OCI-LY7 (cell line): ENCODE results near the gene TPPP3. TPM values are rescaled to one million over a fixed set of nuclear protein-coding genes. Genes with fewer than 3 reads are reported as not detected.
A peak's percentile ranks its signal among the peaks of the same experiment; 100 is the strongest.

Source experiments
- BruUV-seq: library from RNA; stranded (reverse); fragments of 400-500 nt; replicated peaks from 2 replicates; lab custom pipeline; 2021; lab: Mats Ljungman, UMichigan
- CTCF ChIA-PET: fragments of 300-600 bp; sonication (Branson Sonifier 250); formaldehyde crosslinking; loops from one replicate; lab custom pipeline; 2022; ENCODE audit warnings: antibody characterized with exemption; ENCODE audit not compliant: unreplicated experiment; lab: Charles Lee
- POLR2A ChIA-PET: fragments of 300-600 bp; sonication (Branson Sonifier 250); formaldehyde crosslinking; loops from one replicate; lab custom pipeline; 2022; ENCODE audit warnings: antibody characterized with exemption; lab: Charles Lee
- DNase-seq: peaks from one replicate; pipeline ENCODE4 v3.0.0-alpha.2; 2015; ENCODE audit warnings: low spot score
- H2AFZ ChIP-seq: fragments of 200-600 bp; sonication (generic), shearing (Covaris generic); 2 replicates; pipeline ENCODE4 v1.6.1; 2014; ENCODE audit warnings: mild to moderate bottlenecking, antibody characterized with exemption, low read length, moderate library complexity
- H3K27ac ChIP-seq: fragments of 200-600 bp; sonication (generic); 2 replicates; pipeline ENCODE4 v1.5.1; 2014; ENCODE audit warnings: mixed run types, low read depth, mild to moderate bottlenecking, moderate library complexity, low read length, inconsistent platforms; ENCODE audit not compliant: poor library complexity, severe bottlenecking
- H3K36me3 ChIP-seq: fragments of 200-600 bp; sonication (generic); 2 replicates; pipeline ENCODE4 v1.6.1; 2014; ENCODE audit warnings: mild to moderate bottlenecking, antibody characterized with exemption, low read length, moderate library complexity, mixed read lengths; ENCODE audit not compliant: insufficient read depth
- H3K4me1 ChIP-seq: fragments of 200-600 bp; sonication (generic); 2 replicates; pipeline ENCODE4 v1.5.1; 2014; ENCODE audit warnings: mild to moderate bottlenecking, low read length; ENCODE audit not compliant: insufficient read depth, poor library complexity, severe bottlenecking
- H3K4me2 ChIP-seq: fragments of 200-600 bp; sonication (generic); 2 replicates; pipeline ENCODE4 v1.6.1; 2014; ENCODE audit warnings: mild to moderate bottlenecking, low read length
- H3K4me3 ChIP-seq: fragments of 200-600 bp; sonication (generic); 2 replicates; pipeline ENCODE4 v1.5.1; 2014; ENCODE audit warnings: mild to moderate bottlenecking, low read depth, low read length; ENCODE audit not compliant: poor library complexity, severe bottlenecking
- H3K79me2 ChIP-seq: fragments of 200-600 bp; sonication (generic); 2 replicates; pipeline ENCODE4 v1.6.1; 2016; ENCODE audit warnings: low read depth, mild to moderate bottlenecking, low read length, moderate library complexity, mixed read lengths; ENCODE audit not compliant: insufficient read depth
- H3K9me2 ChIP-seq: fragments of 200-600 bp; sonication (generic); 2 replicates; pipeline ENCODE4 v1.6.1; 2016; ENCODE audit warnings: mild to moderate bottlenecking, low read length, mixed read lengths; ENCODE audit not compliant: insufficient read depth
- H3K9me3 ChIP-seq: fragments of 200-600 bp; sonication (generic); 2 replicates; pipeline ENCODE4 v1.6.1; 2014; ENCODE audit warnings: mild to moderate bottlenecking, mixed run types, low read length, mixed read lengths
- H4K20me1 ChIP-seq: fragments of 200-600 bp; sonication (generic); 2 replicates; pipeline ENCODE4 v1.6.1; 2014; ENCODE audit warnings: mild to moderate bottlenecking, antibody characterized with exemption, low read length, moderate library complexity, mixed read lengths; ENCODE audit not compliant: insufficient read depth
- EZH2phosphoT487 ChIP-seq: fragments of 200-600 bp; sonication (generic); IDR thresholded peaks from 2 replicates; pipeline ENCODE4 v1.6.1; 2018; ENCODE audit warnings: low read depth, borderline replicate concordance, mild to moderate bottlenecking, mixed run types, antibody characterized with exemption, low read length, moderate library complexity, mixed read lengths
- intact Hi-C: fragments of 100-400 bp; cut with micrococcal nuclease; formaldehyde crosslinking; loops from one replicate; pipeline ENCODE4 v1.10.0; 2022; ENCODE audit not compliant: unreplicated experiment
- total RNA-seq, 2 experiments: library from RNA; depleted of rRNA in 1 of 2; stranded (reverse); fragments of >200 nt in 1 of 2; shearing (Covaris generic) in 1 of 2; gene quantifications; 2 replicates each; pipeline ENCODE4 v1.2.3, GENCODE V29; 2014 to 2022
- TF ChIP-seq, protein P1 (sequence below): fragments of 200-600 bp; sonication (generic); conservative IDR thresholded peaks from 2 replicates; pipeline ENCODE4 v1.5.1; 2014; ENCODE audit warnings: mild to moderate bottlenecking, antibody characterized with exemption, low read length, moderate library complexity, mixed read lengths

The TPPP3 gene
- total RNA-seq, 2 experiments from 2014 or later, result not detected

GRCh38 chr16:67426022-67426421, 32.7 kb upstream of the TPPP3 start:
- no peaks in the 10 kb centered on the region for H3K4me1 ChIP-seq
- no peak overlapping the region for H3K4me2 ChIP-seq
- H3K9me2 ChIP-seq, result no peaks in the 10 kb centered on the region
- no peaks in the 10 kb centered on the region for H4K20me1 ChIP-seq
- H3K9me3 ChIP-seq, result no peaks in the 10 kb centered on the region
- no peak overlapping the region for H3K4me3 ChIP-seq
- no peak overlapping the region for H2AFZ ChIP-seq
- H3K27ac ChIP-seq, result no peak overlapping the region
- BruUV-seq, result no TSS peak
- DNase-seq, result no peak
- intact Hi-C loops, result no loop called here
- H3K36me3 ChIP-seq, result no peaks in the 10 kb centered on the region
- POLR2A ChIA-PET, result no interaction called here
- CTCF ChIA-PET, result no interaction called here
- no peak for TF ChIP-seq EZH2phosphoT487
- TF ChIP-seq, protein P1, sequence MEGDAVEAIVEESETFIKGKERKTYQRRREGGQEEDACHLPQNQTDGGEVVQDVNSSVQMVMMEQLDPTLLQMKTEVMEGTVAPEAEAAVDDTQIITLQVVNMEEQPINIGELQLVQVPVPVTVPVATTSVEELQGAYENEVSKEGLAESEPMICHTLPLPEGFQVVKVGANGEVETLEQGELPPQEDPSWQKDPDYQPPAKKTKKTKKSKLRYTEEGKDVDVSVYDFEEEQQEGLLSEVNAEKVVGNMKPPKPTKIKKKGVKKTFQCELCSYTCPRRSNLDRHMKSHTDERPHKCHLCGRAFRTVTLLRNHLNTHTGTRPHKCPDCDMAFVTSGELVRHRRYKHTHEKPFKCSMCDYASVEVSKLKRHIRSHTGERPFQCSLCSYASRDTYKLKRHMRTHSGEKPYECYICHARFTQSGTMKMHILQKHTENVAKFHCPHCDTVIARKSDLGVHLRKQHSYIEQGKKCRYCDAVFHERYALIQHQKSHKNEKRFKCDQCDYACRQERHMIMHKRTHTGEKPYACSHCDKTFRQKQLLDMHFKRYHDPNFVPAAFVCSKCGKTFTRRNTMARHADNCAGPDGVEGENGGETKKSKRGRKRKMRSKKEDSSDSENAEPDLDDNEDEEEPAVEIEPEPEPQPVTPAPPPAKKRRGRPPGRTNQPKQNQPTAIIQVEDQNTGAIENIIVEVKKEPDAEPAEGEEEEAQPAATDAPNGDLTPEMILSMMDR, result no peak
- H3K79me2 ChIP-seq, result no peaks in the 10 kb centered on the region

GRCh38 chr16:67425580-67425979, 32.3 kb upstream of the TPPP3 start:
- Histone ChIP-seq H3K9me2 (no peaks in the 10 kb centered on the region), H3K4me1 (no peaks in the 10 kb centered on the region), H3K79me2 (no peaks in the 10 kb centered on the region), H3K9me3 (no peaks in the 10 kb centered on the region), H3K4me3 (no peak overlapping the region), H3K4me2 (no peak overlapping the region), H3K36me3 (no peaks in the 10 kb centered on the region), H4K20me1 (no peaks in the 10 kb centered on the region), H3K27ac (no peak overlapping the region), H2AFZ (no peak overlapping the region)
- DNase-seq, result no peak
- BruUV-seq, result no TSS peak
- TF ChIP-seq, protein P1, result no peak
- no peak for TF ChIP-seq EZH2phosphoT487
- intact Hi-C loops, result no loop called here
- ChIA-PET POLR2A (no interaction called here), CTCF (no interaction called here)

GRCh38 chr16:67425061-67425460, 31.8 kb upstream of the TPPP3 start:
- no peak for TF ChIP-seq EZH2phosphoT487
- TF ChIP-seq, protein P1, result no peak
- Histone ChIP-seq H3K9me3 (no peaks in the 10 kb centered on the region), H3K79me2 (no peaks in the 10 kb centered on the region), H3K27ac (no peak overlapping the region), H4K20me1 (no peaks in the 10 kb centered on the region), H3K9me2 (no peaks in the 10 kb centered on the region), H2AFZ (no peak overlapping the region), H3K36me3 (no peaks in the 10 kb centered on the region), H3K4me3 (no peak overlapping the region), H3K4me1 (no peaks in the 10 kb centered on the region), H3K4me2 (peak overlapping the region; percentile 27; the same call in 1 of the 2 replicates)
- ChIA-PET CTCF (no interaction called here), POLR2A (interaction anchor here (0.6 kb wide), 1 partner anchor 73 kb away, joined by 5 read pairs; no protein-coding TSS in a partner anchor)
- DNase-seq, result no peak
- BruUV-seq, result no TSS peak
- intact Hi-C loops, result no loop called here
